ENCODE measurements around the gene NBAS. TPM values are rescaled to one million over a fixed set of nuclear protein-coding genes. Genes with fewer than 3 reads are reported as not detected.

NBAS gene
- total RNA-seq, 3 donors from 2014 or later (not counting 1 experiment from before 2014, with no cell fraction given): 27.8 to 34.7 (median 29.2) TPM

DNA sequence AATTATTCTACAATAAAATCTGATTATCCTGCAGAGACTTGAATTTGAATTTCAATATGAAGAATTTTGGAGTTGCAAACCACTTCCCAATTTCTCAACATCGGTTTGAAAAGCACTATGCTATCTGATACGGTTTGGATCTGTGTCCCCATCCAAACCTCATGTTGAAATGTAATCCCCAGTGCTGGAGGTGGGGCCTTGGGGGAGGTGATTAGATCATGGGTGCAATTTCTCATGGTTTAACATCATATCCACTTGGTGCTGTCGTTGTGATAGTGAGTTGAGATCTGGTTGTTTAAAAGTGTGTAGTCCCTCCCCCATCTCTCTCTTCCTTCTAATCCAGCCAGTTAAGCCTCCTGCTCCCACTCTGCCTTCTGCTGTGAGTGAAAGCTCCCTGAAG lies 205.7 kb downstream of the NBAS start:
- peaks cover 9% of the 10 kb centered on the region for H3K36me3 Mint-ChIP-seq
- Histone ChIP-seq H3K4me1 (ENCODE audit: control insufficient read depth, insufficient read depth, low read length) (no peaks in the 10 kb centered on the region), H3K27ac (ENCODE audit: low read length) (no peak overlapping the region), H3K4me3 (ENCODE audit: low read length) (no peak overlapping the region), H3K9me3 (ENCODE audit: control insufficient read depth, insufficient read depth, low read length) (no peaks in the 10 kb centered on the region), H3K36me3 (ENCODE audit: control insufficient read depth, insufficient read depth, low read length) (peaks cover 16% of the 10 kb centered on the region), H3K27me3 (ENCODE audit: control insufficient read depth, insufficient read depth, low read length) (no peaks in the 10 kb centered on the region)
- ATAC-seq (peak in 1 of 3 donors; percentile 74), DNase-seq (no peak)
- H3K4me1 Mint-ChIP-seq: no peaks in the 10 kb centered on the region
- H3K27ac Mint-ChIP-seq: no peak overlapping the region
- TF ChIP-seq, protein P1, sequence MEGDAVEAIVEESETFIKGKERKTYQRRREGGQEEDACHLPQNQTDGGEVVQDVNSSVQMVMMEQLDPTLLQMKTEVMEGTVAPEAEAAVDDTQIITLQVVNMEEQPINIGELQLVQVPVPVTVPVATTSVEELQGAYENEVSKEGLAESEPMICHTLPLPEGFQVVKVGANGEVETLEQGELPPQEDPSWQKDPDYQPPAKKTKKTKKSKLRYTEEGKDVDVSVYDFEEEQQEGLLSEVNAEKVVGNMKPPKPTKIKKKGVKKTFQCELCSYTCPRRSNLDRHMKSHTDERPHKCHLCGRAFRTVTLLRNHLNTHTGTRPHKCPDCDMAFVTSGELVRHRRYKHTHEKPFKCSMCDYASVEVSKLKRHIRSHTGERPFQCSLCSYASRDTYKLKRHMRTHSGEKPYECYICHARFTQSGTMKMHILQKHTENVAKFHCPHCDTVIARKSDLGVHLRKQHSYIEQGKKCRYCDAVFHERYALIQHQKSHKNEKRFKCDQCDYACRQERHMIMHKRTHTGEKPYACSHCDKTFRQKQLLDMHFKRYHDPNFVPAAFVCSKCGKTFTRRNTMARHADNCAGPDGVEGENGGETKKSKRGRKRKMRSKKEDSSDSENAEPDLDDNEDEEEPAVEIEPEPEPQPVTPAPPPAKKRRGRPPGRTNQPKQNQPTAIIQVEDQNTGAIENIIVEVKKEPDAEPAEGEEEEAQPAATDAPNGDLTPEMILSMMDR (IDR thresholded peaks at IDR 0.05): no peak
- no peaks in the 10 kb centered on the region for H3K9me3 Mint-ChIP-seq
- 100% methylated on average over 2 of the region's 3 CpGs for WGBS (ENCODE audit: insufficient coverage)
- H3K27me3 Mint-ChIP-seq (ENCODE audit: low read depth in 2 of 2): no peaks in the 10 kb centered on the region
- intact Hi-C loops (cut with micrococcal nuclease): no loop called here
- no peak overlapping the region for H3K4me3 Mint-ChIP-seq

DNA sequence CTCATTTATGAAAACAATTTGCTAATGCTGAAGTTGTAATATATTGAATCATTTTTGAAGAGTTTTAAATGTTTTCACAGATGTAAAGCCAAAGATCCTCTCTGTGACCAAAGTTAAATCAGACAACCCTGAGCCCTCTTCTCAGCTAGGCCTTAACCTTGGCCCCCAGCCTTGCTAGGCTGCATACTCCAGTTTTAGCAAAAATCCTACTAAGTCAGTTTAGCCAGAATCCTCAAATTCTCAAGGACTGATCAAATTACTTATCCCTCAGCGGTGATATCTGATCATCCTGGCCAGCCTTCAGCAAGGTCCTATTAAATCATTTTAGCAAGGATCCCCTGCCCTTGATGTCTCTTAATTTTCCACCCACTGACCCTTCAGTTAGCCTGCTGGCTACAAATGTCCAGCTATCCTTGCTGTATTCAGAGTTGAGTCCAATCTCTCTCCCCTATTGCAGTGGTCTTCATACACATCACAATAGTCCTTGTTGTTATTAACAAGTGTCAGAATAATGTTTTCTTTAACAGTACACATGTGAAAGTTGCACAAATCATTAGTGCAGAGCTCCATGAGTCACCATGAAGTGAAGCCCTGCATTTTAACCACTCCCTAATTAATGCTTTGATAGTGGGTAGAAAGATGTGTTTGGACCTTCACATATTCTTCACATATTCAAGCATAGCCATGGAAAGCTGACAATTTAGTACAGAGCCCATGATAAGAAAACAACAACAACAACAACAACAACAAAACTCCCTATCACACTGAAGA lies 206.4 kb downstream of the NBAS start:
- H3K27ac Mint-ChIP-seq: no peak overlapping the region
- H3K9me3 Mint-ChIP-seq: no peaks in the 10 kb centered on the region
- Histone ChIP-seq H3K4me1 (ENCODE audit: control insufficient read depth, insufficient read depth, low read length) (no peaks in the 10 kb centered on the region), H3K27ac (ENCODE audit: low read length) (no peak overlapping the region), H3K36me3 (ENCODE audit: control insufficient read depth, insufficient read depth, low read length) (peaks cover 19% of the 10 kb centered on the region), H3K27me3 (ENCODE audit: control insufficient read depth, insufficient read depth, low read length) (no peaks in the 10 kb centered on the region), H3K4me3 (ENCODE audit: low read length) (no peak overlapping the region), H3K9me3 (ENCODE audit: control insufficient read depth, insufficient read depth, low read length) (no peaks in the 10 kb centered on the region)
- WGBS (ENCODE audit: insufficient coverage): 100% methylated on average over 1 of the region's 1 CpG
- H3K36me3 Mint-ChIP-seq: peaks cover 9% of the 10 kb centered on the region
- no peak for DNase-seq
- H3K4me1 Mint-ChIP-seq: no peaks in the 10 kb centered on the region
- H3K4me3 Mint-ChIP-seq: no peak overlapping the region
- TF ChIP-seq, protein P1 (IDR thresholded peaks at IDR 0.05): no peak
- ATAC-seq: no peak
- no peaks in the 10 kb centered on the region for H3K27me3 Mint-ChIP-seq (ENCODE audit: low read depth in 2 of 2)
- intact Hi-C loops (cut with micrococcal nuclease): no loop called here

DNA sequence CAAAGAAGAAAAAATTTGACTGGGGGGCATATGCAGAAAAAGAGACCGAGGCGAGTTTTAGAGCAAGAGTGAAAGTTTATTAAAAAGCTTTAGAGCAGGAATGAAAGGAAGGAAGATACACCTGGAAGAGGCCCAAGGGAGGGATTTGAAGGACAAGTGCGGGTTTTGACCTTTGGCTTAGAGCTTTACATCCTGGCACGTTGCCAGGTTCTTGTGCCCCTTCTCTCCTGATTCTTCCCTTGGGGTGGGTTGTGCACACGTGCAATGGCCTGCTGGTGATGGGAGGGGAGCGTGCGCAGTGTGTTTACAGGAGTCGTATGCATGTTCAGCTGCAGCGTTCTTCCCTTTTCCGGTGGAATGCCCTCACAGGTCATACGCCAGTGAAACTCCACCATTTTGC lies 208.8 kb downstream of the NBAS start:
- 97% methylated on average over 11 of the region's 11 CpGs for WGBS (ENCODE audit: insufficient coverage)
- peaks cover 9% of the 10 kb centered on the region for H3K36me3 Mint-ChIP-seq
- no peaks in the 10 kb centered on the region for H3K4me1 Mint-ChIP-seq

More for the DNA sequence above, 208.8 kb downstream of the NBAS start:
- no peak overlapping the region for H3K27ac ChIP-seq (ENCODE audit: low read length)
- ATAC-seq: no peak
- TF ChIP-seq, protein P1 (IDR thresholded peaks at IDR 0.05): no peak
- intact Hi-C loops (cut with micrococcal nuclease): no loop called here
- no peaks in the 10 kb centered on the region for H3K9me3 ChIP-seq (ENCODE audit: control insufficient read depth, insufficient read depth, low read length)
- no peaks in the 10 kb centered on the region for H3K27me3 Mint-ChIP-seq (ENCODE audit: low read depth in 2 of 2)
- no peaks in the 10 kb centered on the region for H3K4me1 ChIP-seq (ENCODE audit: control insufficient read depth, insufficient read depth, low read length)
- H3K9me3 Mint-ChIP-seq: no peaks in the 10 kb centered on the region
- peaks cover 19% of the 10 kb centered on the region for H3K36me3 ChIP-seq (ENCODE audit: control insufficient read depth, insufficient read depth, low read length)
- H3K27ac Mint-ChIP-seq: no peak overlapping the region
- H3K4me3 ChIP-seq (ENCODE audit: low read length): no peak overlapping the region
- H3K4me3 Mint-ChIP-seq: no peak overlapping the region
- no peaks in the 10 kb centered on the region for H3K27me3 ChIP-seq (ENCODE audit: control insufficient read depth, insufficient read depth, low read length)
- DNase-seq: peak in 1 of 2 donors; percentile 2

Data from natural killer cell (primary cell).